H1 (cell line): ENCODE results near the gene SLCO2A1. TPM values are rescaled to one million over a fixed set of nuclear protein-coding genes. Genes with fewer than 3 reads are reported as not detected.

Experiments
- CTCF ChIA-PET: fragments of 300-600 bp; sonication (Branson Sonifier 250); formaldehyde crosslinking; loops from one replicate; lab custom pipeline; 2021; ENCODE audit not compliant: partially characterized antibody; lab: Charles Lee
- POLR2A ChIA-PET: fragments of 300-600 bp; sonication (Branson Sonifier 250); formaldehyde crosslinking; loops from one replicate; lab custom pipeline; 2021; ENCODE audit warnings: inconsistent platforms; ENCODE audit not compliant: partially characterized antibody; lab: Charles Lee
- DNase-seq, 2 experiments: peaks; one replicate each; pipeline versions ENCODE4 v3.0.0 to v3.0.0-alpha.2; 2010 to 2022; ENCODE audit warnings: low spot score in 2 of 2, low read depth in 1 of 2, mixed read lengths in 1 of 2
- FAIRE-seq: peaks from 2 replicates; lab custom pipeline; 2011; peaks lifted over from hg19 to GRCh38; lab: Jason Lieb, UNC
- H2AFZ ChIP-seq: 2 replicates; pipeline ENCODE4 v1.8.1; 2012; ENCODE audit warnings: low read length, inconsistent platforms
- H2AK5ac ChIP-seq: 2 replicates; pipeline ENCODE4 v1.6.1; 2013; ENCODE audit warnings: low read depth, low read length
- H2BK120ac ChIP-seq: replicated peaks from 2 replicates; pipeline ENCODE3; 2013; ENCODE audit warnings: low read depth, low read length, inconsistent platforms
- H2BK12ac ChIP-seq: 2 replicates; pipeline ENCODE4 v1.6.1; 2013; ENCODE audit warnings: low read depth, low read length
- H2BK15ac ChIP-seq: 2 replicates; pipeline ENCODE4 v1.6.1; 2013; ENCODE audit warnings: low read length
- H2BK20ac ChIP-seq: 2 replicates; pipeline ENCODE4 v1.6.1; 2013; ENCODE audit warnings: low read length
- H2BK5ac ChIP-seq: 2 replicates; pipeline ENCODE4 v1.6.1; 2013; ENCODE audit warnings: low read depth, low read length
- H3K14ac ChIP-seq: 2 replicates; pipeline ENCODE4 v1.6.1; 2013; ENCODE audit warnings: inconsistent platforms; ENCODE audit not compliant: insufficient read length
- H3K18ac ChIP-seq: 2 replicates; pipeline ENCODE4 v1.6.1; 2013; ENCODE audit warnings: low read length; ENCODE audit errors: extremely low read depth
- H3K23ac ChIP-seq: 2 replicates; pipeline ENCODE4 v1.6.1; 2013; ENCODE audit warnings: inconsistent platforms; ENCODE audit not compliant: insufficient read length
- H3K23me2 ChIP-seq: 2 replicates; pipeline ENCODE4 v1.6.1; 2013; ENCODE audit warnings: low read depth, low read length
- H3K27ac ChIP-seq: 2 replicates; pipeline ENCODE4 v1.6.1; 2011; ENCODE audit warnings: low read depth, low read length, inconsistent platforms
- H3K27me3 ChIP-seq, 4 experiments: replicated peaks in 1 of 4; 1 replicate in 1 of 4; 2 replicates in 3 of 4; pipeline versions ENCODE4 v1.6.1 to v1.8.1; 2011 to 2013; ENCODE audit warnings: low read length in 3 of 4, mild to moderate bottlenecking in 3 of 4, inconsistent platforms in 2 of 4, mixed read lengths in 2 of 4, moderate library complexity in 1 of 4; ENCODE audit not compliant: control insufficient read depth in 3 of 4, insufficient read depth in 3 of 4; ENCODE audit errors: extremely low read depth in 1 of 4
- H3K36me3 ChIP-seq, 4 experiments: 2 replicates each; pipeline versions ENCODE4 v1.6.1 to v1.8.1; 2011 to 2013; ENCODE audit warnings: mild to moderate bottlenecking in 4 of 4, low read length in 3 of 4, moderate library complexity in 2 of 4, control low read depth in 1 of 4, inconsistent platforms in 1 of 4; ENCODE audit not compliant: insufficient read depth in 4 of 4, control insufficient read depth in 2 of 4
- H3K4ac ChIP-seq: replicated peaks from 2 replicates; pipeline ENCODE3; 2013; ENCODE audit warnings: low read length, low read depth, mixed read lengths, inconsistent platforms; ENCODE audit not compliant: insufficient read length
- H3K4me1 ChIP-seq, 4 experiments: replicated peaks in 1 of 4; 1 replicate in 1 of 4; 2 replicates in 3 of 4; pipeline versions ENCODE4 v1.6.1 to v1.8.1; 2011 to 2013; ENCODE audit warnings: low read length in 3 of 4, inconsistent platforms in 2 of 4, mixed read lengths in 1 of 4; ENCODE audit not compliant: insufficient read depth in 4 of 4, control insufficient read depth in 3 of 4
- H3K4me2 ChIP-seq, 2 experiments: 2 replicates each; pipeline versions ENCODE4 v1.6.1 to v1.8.1; 2011 to 2013; ENCODE audit warnings: low read depth in 2 of 2, low read length in 2 of 2, control low read depth in 1 of 2, inconsistent platforms in 1 of 2, mild to moderate bottlenecking in 1 of 2; ENCODE audit not compliant: insufficient read depth in 1 of 2
- H3K4me3 ChIP-seq, 4 experiments: fragments of 200-600, 300-600 bp in 1 of 4; sonication (generic), shearing (Covaris generic), sonication (Bioruptor Twin) in 1 of 4; 2 replicates each; pipeline versions ENCODE4 v1.5.1 to v1.8.1; 2011 to 2016; ENCODE audit warnings: low read length in 4 of 4, low read depth in 3 of 4, control low read depth in 2 of 4, inconsistent platforms in 2 of 4, mild to moderate bottlenecking in 2 of 4, mixed read lengths in 1 of 4, moderate library complexity in 1 of 4; ENCODE audit not compliant: insufficient read depth in 2 of 4; ENCODE audit errors: extremely low read depth in 1 of 4
- H3K56ac ChIP-seq: replicated peaks from 2 replicates; pipeline ENCODE3; 2013; ENCODE audit warnings: low read depth, mild to moderate bottlenecking, mixed read lengths, low read length, inconsistent platforms; ENCODE audit not compliant: insufficient read length
- H3K79me1 ChIP-seq: 2 replicates; pipeline ENCODE4 v1.6.1; 2013; ENCODE audit warnings: low read depth, low read length, control low read depth
- H3K79me2 ChIP-seq, 2 experiments: 2 replicates each; pipeline versions ENCODE4 v1.6.1 to v1.8.1; 2012 to 2013; ENCODE audit warnings: low read length in 2 of 2, mild to moderate bottlenecking in 2 of 2, inconsistent platforms in 1 of 2; ENCODE audit not compliant: insufficient read depth in 2 of 2, control insufficient read depth in 1 of 2
- H3K9ac ChIP-seq, 4 experiments: replicated peaks in 1 of 4; 1 replicate in 1 of 4; 2 replicates in 3 of 4; pipeline versions ENCODE4 v1.6.1 to v1.8.1; 2011 to 2013; ENCODE audit warnings: low read depth in 3 of 4, low read length in 3 of 4, control low read depth in 2 of 4, mild to moderate bottlenecking in 2 of 4, moderate library complexity in 2 of 4, inconsistent platforms in 1 of 4; ENCODE audit errors: extremely low read depth in 1 of 4
- H3K9me3 ChIP-seq, 2 experiments: 2 replicates each; pipeline versions ENCODE4 v1.6.1 to v1.8.1; 2012 to 2013; ENCODE audit warnings: mild to moderate bottlenecking in 2 of 2, moderate library complexity in 2 of 2, control low read depth in 1 of 2, inconsistent platforms in 1 of 2, low read depth in 1 of 2, low read length in 1 of 2, mixed read lengths in 1 of 2; ENCODE audit not compliant: insufficient read depth in 2 of 2
- H4K20me1 ChIP-seq, 2 experiments: replicated peaks in 1 of 2; 2 replicates each; pipeline versions ENCODE3 to v1.8.1; 2011 to 2013; ENCODE audit warnings: inconsistent platforms in 2 of 2, low read length in 2 of 2, mild to moderate bottlenecking in 1 of 2; ENCODE audit not compliant: insufficient read depth in 2 of 2, control insufficient read depth in 1 of 2
- H4K5ac ChIP-seq: 2 replicates; pipeline ENCODE4 v1.6.1; 2013; ENCODE audit warnings: low read length, low read depth, mixed read lengths, inconsistent platforms; ENCODE audit not compliant: insufficient read length
- H4K8ac ChIP-seq: 2 replicates; pipeline ENCODE4 v1.8.0; 2013; ENCODE audit warnings: mild to moderate bottlenecking, moderate library complexity, low read length, inconsistent platforms; ENCODE audit not compliant: insufficient read depth; ENCODE audit errors: extremely low read depth
- H4K91ac ChIP-seq: replicated peaks from 2 replicates; pipeline ENCODE3; 2013; ENCODE audit warnings: low read length, mixed read lengths, inconsistent platforms; ENCODE audit not compliant: insufficient read length
- BCL11A ChIP-seq, 2 experiments: IDR thresholded peaks; one replicate each; pipeline ENCODE4 v1.6.1; 2011; ENCODE audit warnings: low read depth in 2 of 2, low read length in 2 of 2, mild to moderate bottlenecking in 2 of 2
- BRCA1 ChIP-seq: IDR thresholded peaks from 2 replicates; pipeline ENCODE4 v1.6.1; 2012; ENCODE audit warnings: low read depth, low read length, improper control_type of control experiment
- KDM1A ChIP-seq: fragments of 200-600, 300-600 bp; sonication (generic); IDR thresholded peaks from 2 replicates; pipeline ENCODE4 v1.7.1; 2016; ENCODE audit warnings: mild to moderate bottlenecking, low read length, borderline replicate concordance
- POLR2AphosphoS5 ChIP-seq: IDR thresholded peaks from 2 replicates; pipeline ENCODE4 v1.6.1; 2011; ENCODE audit warnings: low read depth, low read length
- RAD21 ChIP-seq, 2 experiments: IDR thresholded peaks in 1 of 2; conservative IDR thresholded peaks in 1 of 2; 2 replicates each; pipeline ENCODE4 v1.6.1; 2011; ENCODE audit warnings: low read depth in 2 of 2, low read length in 2 of 2, improper control_type of control experiment in 1 of 2, inconsistent platforms in 1 of 2, mild to moderate bottlenecking in 1 of 2, moderate library complexity in 1 of 2
- RBBP5 ChIP-seq: IDR thresholded peaks from 2 replicates; pipeline ENCODE4 v1.7.1; 2012; ENCODE audit warnings: low read depth, mild to moderate bottlenecking, inconsistent platforms, low read length, moderate library complexity, borderline replicate concordance
- RFX5 ChIP-seq: IDR thresholded peaks from 2 replicates; pipeline ENCODE4 v1.6.1; 2011; ENCODE audit warnings: low read depth, low read length, improper control_type of control experiment, borderline replicate concordance
- SAP30 ChIP-seq: fragments of 300-600 bp; sonication (generic); IDR thresholded peaks from 2 replicates; pipeline ENCODE4 v1.7.1; 2012; ENCODE audit warnings: low read length, moderate library complexity, mild to moderate bottlenecking, inconsistent platforms; ENCODE audit not compliant: insufficient read depth, insufficient replicate concordance
- SRF ChIP-seq: IDR thresholded peaks from 2 replicates; pipeline ENCODE4 v1.6.1; 2011; ENCODE audit warnings: mild to moderate bottlenecking, low read depth, low read length, moderate library complexity
- TAF7 ChIP-seq: optimal IDR thresholded peaks from 2 replicates; pipeline ENCODE3; 2011; ENCODE audit warnings: low read depth, mild to moderate bottlenecking, inconsistent platforms, low read length, moderate library complexity, borderline replicate concordance
- YY1 ChIP-seq: IDR thresholded peaks from 2 replicates; pipeline ENCODE4 v1.6.1; 2011; ENCODE audit warnings: low read depth, mild to moderate bottlenecking, low read length
- ZNF274 ChIP-seq: IDR thresholded peaks from 2 replicates; pipeline ENCODE4 v1.7.0; 2012; ENCODE audit warnings: low read length, borderline replicate concordance; ENCODE audit errors: extremely low read depth
- WGBS, 2 experiments: shearing (Covaris generic) in 1 of 2; methylation state at CpG; one replicate each; pipeline versions ENCODE4 v1.1.6 to v1.1.7; 2013 to 2015; ENCODE audit warnings: low lambda C conversion rate in 2 of 2, mixed read lengths in 2 of 2, inconsistent platforms in 1 of 2, low coverage in 1 of 2, missing lambda C conversion rate in 1 of 2; ENCODE audit not compliant: insufficient replicate concordance in 2 of 2, insufficient coverage in 1 of 2, insufficient read length in 1 of 2; ENCODE audit errors: extremely low coverage in 1 of 2, missing lambda C conversion rate in 1 of 2; 5-methylcytosine and 5-hydroxymethylcytosine counted together
- polyA plus RNA-seq, 7 experiments: library from polyadenylated mRNA; depleted of rRNA in 3 of 7; stranded (reverse) in 5 of 7; unstranded in 2 of 7; fragments of >200 nt in 5 of 7; fragments of 200-250 nt in 2 of 7; gene quantifications; 1 replicate in 5 of 7; 2 replicates in 1 of 7; 4 replicates in 1 of 7; pipeline versions ENCODE4 v1.2.1 to v1.2.3, GENCODE V29; 2011 to 2013; ENCODE audit warnings: missing spikeins in 2 of 7, mixed read lengths in 2 of 7
- total RNA-seq: library from RNA; stranded (reverse); fragmentation: NEBNext Ultra II Directional; extraction: Animal tissue kit (Norgen Biotek cat#: 25700); gene quantifications from 2 replicates; pipeline ENCODE4 v1.2.1, GENCODE V29; 2021

Gene SLCO2A1
- total and polyA plus RNA-seq, 2 of the 8 experiments (the other 6 are each of a cell fraction or from before 2014, with no cell fraction given): 1.1 to 2.3 TPM

GRCh38 chr3:133999891-134000685 lies 29.6 kb downstream of the SLCO2A1 start:
- no peaks in the 10 kb centered on the region for H3K36me3 ChIP-seq
- DNase-seq (no peak), FAIRE-seq (no peak)
- no peak overlapping the region for H2AK5ac ChIP-seq
- no peak overlapping the region for H3K18ac ChIP-seq
- H3K4me1 ChIP-seq: peaks cover 0 to 3% (median 1%) of the 10 kb centered on the region in 4 experiments; a peak in 3 of 7 replicates
- H3K79me2 ChIP-seq: no peaks in the 10 kb centered on the region
- no peak overlapping the region for H3K4me3 ChIP-seq
- no peaks in the 10 kb centered on the region for H3K23me2 ChIP-seq
- H2AFZ ChIP-seq: no peak overlapping the region
- no peak overlapping the region for H3K4ac ChIP-seq
- H4K20me1 ChIP-seq: no peaks in the 10 kb centered on the region
- H2BK15ac ChIP-seq: no peak overlapping the region
- H3K27ac ChIP-seq: no peak overlapping the region
- H3K14ac ChIP-seq: no peak overlapping the region
- H4K5ac ChIP-seq: no peak overlapping the region
- H3K4me2 ChIP-seq: no peak overlapping the region
- no peaks in the 10 kb centered on the region for H3K79me1 ChIP-seq
- no peak overlapping the region for H2BK20ac ChIP-seq
- no peak overlapping the region for H3K9ac ChIP-seq
- H4K8ac ChIP-seq: no peak overlapping the region
- no peak overlapping the region for H4K91ac ChIP-seq
- POLR2A ChIA-PET: interaction anchor here (1.2 to 1.4 kb wide), 2 partner anchors 13 to 19 kb away, joined by 3 to 5 read pairs; no protein-coding TSS in a partner anchor
- H2BK5ac ChIP-seq: no peak overlapping the region
- CTCF ChIA-PET: interaction anchor here (0.7 to 1.2 kb wide), 6 partner anchors 12 to 180 kb away, joined by 3 read pairs; no protein-coding TSS in a partner anchor
- no peaks in the 10 kb centered on the region; a peak in 1 of 4 replicates for H3K9me3 ChIP-seq
- H3K56ac ChIP-seq: no peak overlapping the region
- H3K27me3 ChIP-seq: peaks cover 0 to 5% (median 0%) of the 10 kb centered on the region in 4 experiments; a peak in 2 of 7 replicates
- H3K23ac ChIP-seq: no peak overlapping the region
- H2BK12ac ChIP-seq: no peak overlapping the region
- no peak overlapping the region for H2BK120ac ChIP-seq
- 86% methylated on average over 13 of the region's 13 CpGs; no CpG with 5 or more reads in 1 of the 2 experiments for WGBS, 2 experiments
- TF ChIP-seq POLR2AphosphoS5 (no peak), SRF (no peak), BRCA1 (no peak), ZNF274 (no peak), RFX5 (no peak), RBBP5 (no peak), TAF7 (no peak), KDM1A (no peak), SAP30 (no peak), BCL11A (IDR thresholded peaks at IDR 0.05; ENCODE audit: low read depth in 2 of 2, low read length in 2 of 2) (no peak), YY1 (no peak), RAD21 (IDR thresholded peaks at IDR 0.05 in 1 of 2, conservative IDR thresholded peaks at IDR 0.05 in 1 of 2; ENCODE audit: low read depth in 2 of 2, low read length in 2 of 2) (no peak)
